Gastroesophageal sphincter (tissue), 4 donors: ENCODE results near the gene SRP68. TPM values are rescaled to one million over a fixed set of nuclear protein-coding genes. Genes with fewer than 3 reads are reported as not detected.

ENCODE experiments used
- ATAC-seq: fragments of 150-250 bp; one replicate; pipeline ENCODE4 v1.9.1; 2016; ENCODE audit warnings: mild to moderate bottlenecking, moderate library complexity
- H3K27ac ChIP-seq, 4 donors: fragments of 200-600 bp; sonication (generic) in 3 of 4; 1 replicate in 3 of 4; 2 replicates in 1 of 4; pipeline ENCODE4 v1.5.1; 2016 to 2019
- H3K27me3 ChIP-seq: fragments of 200-600 bp; sonication (generic); one replicate; pipeline ENCODE4 v1.5.1; 2019
- H3K36me3 ChIP-seq, 2 donors: fragments of 200-600 bp; sonication (generic); one replicate each; pipeline ENCODE4 v1.5.1; 2019; ENCODE audit warnings: control low read depth in 1 of 2
- H3K4me1 ChIP-seq, 3 donors: fragments of 200-600 bp; sonication (generic); 1 replicate in 2 of 3; 2 replicates in 1 of 3; pipeline ENCODE4 v1.5.1; 2016 to 2019; ENCODE audit warnings: control low read depth in 2 of 3
- H3K4me3 ChIP-seq, 2 donors: fragments of 200-600 bp; sonication (generic); one replicate each; pipeline ENCODE4 v1.5.1; 2019; ENCODE audit warnings: mild to moderate bottlenecking in 1 of 2, moderate library complexity in 1 of 2
- H3K9me3 ChIP-seq, 3 donors: fragments of 200-600 bp; sonication (generic); one replicate each; pipeline ENCODE4 v1.5.1; 2017 to 2019; ENCODE audit warnings: control low read depth in 2 of 3
- CTCF ChIP-seq, 4 experiments: fragments of 200-600 bp in 2 of 4; fragments of 450-650 bp in 2 of 4; sonication (generic) in 1 of 4; IDR thresholded peaks; one replicate each; pipeline ENCODE4 v1.5.1; 2017 to 2019; ENCODE audit warnings: antibody characterized with exemption in 4 of 4, mild to moderate bottlenecking in 2 of 4, moderate library complexity in 2 of 4
- EP300 ChIP-seq: sonication (generic); formaldehyde crosslinking; IDR thresholded peaks from one replicate; pipeline ENCODE4 v1.6.1; 2017; ENCODE audit warnings: antibody characterized with exemption, mild to moderate bottlenecking
- POLR2A ChIP-seq, 2 donors: fragments of 450-650 bp; IDR thresholded peaks; one replicate each; pipeline ENCODE4 v1.6.1; 2017; ENCODE audit warnings: antibody characterized with exemption in 2 of 2, mild to moderate bottlenecking in 2 of 2, moderate library complexity in 1 of 2
- POLR2AphosphoS5 ChIP-seq: sonication (generic); formaldehyde crosslinking; IDR thresholded peaks from one replicate; pipeline ENCODE4 v1.6.1; 2017; ENCODE audit warnings: antibody characterized with exemption
- WGBS, 2 donors: methylation state at CpG; one replicate each; pipeline ENCODE4 v1.1.5; 2018; ENCODE audit warnings: low coverage in 1 of 2; 5-methylcytosine and 5-hydroxymethylcytosine counted together
- total RNA-seq, 4 donors: library from RNA; depleted of rRNA; stranded (reverse); fragments of >200 nt; gene quantifications; one replicate each; pipeline ENCODE4 v1.1.0, GENCODE V29; 2016

SRP68 gene
- total RNA-seq, 4 donors from 2014 or later = 43.0 to 63.8 (median 48.7) TPM

GRCh38 chr17:76034428-76035350, 37.6 kb downstream of the SRP68 start:
- Histone ChIP-seq H3K4me1 (peaks cover 0 to 19% (median 11%) of the 10 kb centered on the region in 3 donors), H3K4me3 (no peak overlapping the region), H3K9me3 (no peaks in the 10 kb centered on the region), H3K36me3 (peaks cover 0 to 21% of the 10 kb centered on the region in 2 donors), H3K27ac (peak overlapping the region in 1 of 4 donors; percentile 35), H3K27me3 (no peaks in the 10 kb centered on the region)
- WGBS, 2 donors = 30 to 43% methylated on average over 5 to 7 of the region's 13 CpGs
- ATAC-seq = no peak
- no peak for TF ChIP-seq POLR2AphosphoS5
- TF ChIP-seq POLR2A (IDR thresholded peaks at IDR 0.05) = no peak

DNA sequence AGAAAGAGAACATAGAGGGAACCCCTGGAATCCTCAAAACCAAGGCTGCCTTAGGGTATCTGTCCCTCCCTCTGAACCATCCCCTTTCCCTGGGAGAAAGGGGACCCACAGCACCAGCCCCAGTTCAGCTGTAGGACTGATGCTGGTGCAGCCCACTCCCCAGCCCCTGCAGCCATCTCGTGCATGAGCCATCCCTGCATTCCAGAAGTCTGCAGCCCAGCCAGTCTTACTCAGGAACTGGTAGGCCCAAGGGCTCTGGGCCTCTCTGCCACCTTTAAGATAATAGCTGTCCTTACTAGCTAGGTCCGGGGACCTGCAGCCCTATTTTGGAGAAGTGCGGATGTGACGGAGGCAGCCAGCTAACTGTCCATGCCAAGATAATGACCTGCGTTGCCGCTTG, 39.2 kb downstream of the SRP68 start:
- no CpG with 5 or more reads among the region's 6 CpGs for WGBS, 2 donors
- Histone ChIP-seq H3K36me3 (peaks cover 0 to 5% of the 10 kb centered on the region in 2 donors), H3K27ac (no peak overlapping the region), H3K9me3 (no peaks in the 10 kb centered on the region), H3K4me1 (peaks cover 0 to 19% (median 11%) of the 10 kb centered on the region in 3 donors), H3K4me3 (no peak overlapping the region), H3K27me3 (no peaks in the 10 kb centered on the region)
- no peak for ATAC-seq
- TF ChIP-seq CTCF (IDR thresholded peaks at IDR 0.05) (no peak), POLR2AphosphoS5 (no peak), POLR2A (IDR thresholded peaks at IDR 0.05) (no peak), EP300 (no peak)

- ATAC-seq = no peak
- Histone ChIP-seq H3K4me3 (no peak overlapping the region), H3K9me3 (no peaks in the 10 kb centered on the region), H3K4me1 (peaks cover 0 to 19% (median 11%) of the 10 kb centered on the region in 3 donors), H3K36me3 (peaks cover 0 to 1% of the 10 kb centered on the region in 2 donors), H3K27me3 (no peaks in the 10 kb centered on the region), H3K27ac (no peak overlapping the region)
- TF ChIP-seq POLR2AphosphoS5 = no peak
- 100% methylated on average over 3 of the region's 5 CpGs; no CpG with 5 or more reads in 1 of the 2 donors for WGBS, 2 donors
Observed at GRCh38 chr17:76032780-76033108, 39.6 kb downstream of the SRP68 start.

DNA sequence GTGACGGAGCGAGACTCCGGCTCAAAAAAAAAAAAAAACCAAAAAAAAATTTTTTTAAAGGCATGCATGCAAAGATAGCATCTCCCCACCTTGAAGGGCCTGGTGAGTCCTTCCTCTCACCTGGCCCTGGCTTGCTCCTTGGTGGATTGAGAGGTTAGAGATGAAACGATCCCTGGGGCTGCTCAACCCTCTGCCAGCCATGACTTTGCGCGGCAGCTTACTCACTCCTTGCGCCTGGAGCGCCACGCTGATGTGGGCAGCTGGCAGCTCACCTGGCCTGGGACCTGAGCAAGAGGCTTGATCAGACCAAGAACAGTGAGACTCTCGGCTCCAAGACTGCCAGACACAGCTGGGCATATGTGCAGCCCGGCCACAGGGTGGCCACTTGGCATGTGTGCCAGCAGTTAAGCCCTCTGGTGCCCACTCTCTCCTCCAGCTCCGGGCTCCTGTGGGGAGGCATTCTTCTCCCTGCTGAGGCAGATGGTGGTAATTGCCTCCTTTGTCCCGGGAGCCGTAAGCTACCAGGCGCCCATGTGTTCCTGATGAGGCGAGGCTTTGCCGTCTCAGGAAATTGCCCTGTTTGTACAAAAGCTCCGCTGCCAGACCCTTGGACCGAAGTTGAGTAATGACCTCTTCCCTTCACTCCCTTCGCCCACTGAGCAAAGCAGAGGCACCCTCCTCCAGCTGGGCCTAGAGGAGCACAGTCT, 40.1 kb downstream of the SRP68 start:
- Histone ChIP-seq H3K4me1 (peaks cover 0 to 14% (median 11%) of the 10 kb centered on the region in 3 donors), H3K4me3 (no peak overlapping the region), H3K27me3 (no peaks in the 10 kb centered on the region), H3K27ac (no peak overlapping the region), H3K36me3 (no peaks in the 10 kb centered on the region), H3K9me3 (no peaks in the 10 kb centered on the region)
- 74 to 86% methylated on average over 4 to 7 of the region's 20 CpGs for WGBS, 2 donors
- no peak for ATAC-seq
- no peak for TF ChIP-seq POLR2A (IDR thresholded peaks at IDR 0.05)
- no peak for TF ChIP-seq EP300
- TF ChIP-seq CTCF (IDR thresholded peaks at IDR 0.05) = no peak
- TF ChIP-seq POLR2AphosphoS5 = no peak

GRCh38 chr17:76027159-76027839, 45.0 kb downstream of the SRP68 start, which contains the start of gene EVPL:
EVPL (minus strand) TSS chr17:76027306; CDS start chr17:76027198, 108 bp downstream.
- no peaks in the 10 kb centered on the region for H3K36me3 ChIP-seq
- 40 to 67% methylated on average over 1 of the region's 24 CpGs for whole genome bisulfite sequencing, 2 donors
- peaks cover 4% of the 10 kb centered on the region for H3K27me3 ChIP-seq
- H3K4me1 ChIP-seq = no peaks in the 10 kb centered on the region
- TF ChIP-seq CTCF (IDR thresholded peaks at IDR 0.05) (no peak), POLR2A (IDR thresholded peaks at IDR 0.05) (no peak), EP300 (no peak), POLR2AphosphoS5 (no peak)
- no peaks in the 10 kb centered on the region for H3K9me3 ChIP-seq
- H3K4me3 ChIP-seq = no peak within 1 kb of the TSS
- no peak for ATAC-seq
- H3K27ac ChIP-seq = no peak within 1 kb of the TSS
